Measurements from ENCODE around the gene AKAP9.
"Not testable (repeated sequence)": the region's sequence is repeated elsewhere in the genome, so short reads cannot be mapped to it uniquely, and the experiment has no call there.

The AKAP9 gene

DNA sequence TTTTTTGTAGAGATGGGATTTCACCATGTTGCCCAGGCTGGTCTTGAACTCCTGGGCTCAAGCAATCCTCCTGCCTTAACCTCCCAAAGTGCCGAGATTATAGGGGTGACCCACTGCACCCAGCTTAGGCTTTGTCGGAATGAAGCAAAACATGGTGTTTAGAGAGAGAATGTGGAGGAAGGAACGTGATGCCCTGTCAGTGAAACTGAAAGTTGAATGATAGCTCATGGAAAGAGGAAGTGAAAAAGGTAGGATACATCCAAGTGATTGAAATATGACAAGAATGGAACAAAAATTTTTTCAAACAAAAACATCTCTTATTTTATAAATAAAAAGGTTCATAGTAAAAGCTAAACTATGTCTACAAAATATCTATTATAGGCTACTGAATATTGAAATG is 5.9 kb downstream of the AKAP9 start:
- TF ChIP-seq, protein P1, sequence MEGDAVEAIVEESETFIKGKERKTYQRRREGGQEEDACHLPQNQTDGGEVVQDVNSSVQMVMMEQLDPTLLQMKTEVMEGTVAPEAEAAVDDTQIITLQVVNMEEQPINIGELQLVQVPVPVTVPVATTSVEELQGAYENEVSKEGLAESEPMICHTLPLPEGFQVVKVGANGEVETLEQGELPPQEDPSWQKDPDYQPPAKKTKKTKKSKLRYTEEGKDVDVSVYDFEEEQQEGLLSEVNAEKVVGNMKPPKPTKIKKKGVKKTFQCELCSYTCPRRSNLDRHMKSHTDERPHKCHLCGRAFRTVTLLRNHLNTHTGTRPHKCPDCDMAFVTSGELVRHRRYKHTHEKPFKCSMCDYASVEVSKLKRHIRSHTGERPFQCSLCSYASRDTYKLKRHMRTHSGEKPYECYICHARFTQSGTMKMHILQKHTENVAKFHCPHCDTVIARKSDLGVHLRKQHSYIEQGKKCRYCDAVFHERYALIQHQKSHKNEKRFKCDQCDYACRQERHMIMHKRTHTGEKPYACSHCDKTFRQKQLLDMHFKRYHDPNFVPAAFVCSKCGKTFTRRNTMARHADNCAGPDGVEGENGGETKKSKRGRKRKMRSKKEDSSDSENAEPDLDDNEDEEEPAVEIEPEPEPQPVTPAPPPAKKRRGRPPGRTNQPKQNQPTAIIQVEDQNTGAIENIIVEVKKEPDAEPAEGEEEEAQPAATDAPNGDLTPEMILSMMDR (conservative IDR thresholded peaks at IDR 0.05; ENCODE audit: low read length), result no peak
- DNase-seq (ENCODE audit: low read depth), result no peak
- no peak overlapping the region for H3K4me3 ChIP-seq (ENCODE audit: low read length)

GRCh38 chr7:91947948-91948347 is 7.3 kb downstream of the AKAP9 start:
- TF ChIP-seq, protein P1 (conservative IDR thresholded peaks at IDR 0.05; ENCODE audit: low read length), result no peak
- H3K4me3 ChIP-seq (ENCODE audit: low read length), result no peak overlapping the region
- DNase-seq (ENCODE audit: low read depth), result no peak

DNA sequence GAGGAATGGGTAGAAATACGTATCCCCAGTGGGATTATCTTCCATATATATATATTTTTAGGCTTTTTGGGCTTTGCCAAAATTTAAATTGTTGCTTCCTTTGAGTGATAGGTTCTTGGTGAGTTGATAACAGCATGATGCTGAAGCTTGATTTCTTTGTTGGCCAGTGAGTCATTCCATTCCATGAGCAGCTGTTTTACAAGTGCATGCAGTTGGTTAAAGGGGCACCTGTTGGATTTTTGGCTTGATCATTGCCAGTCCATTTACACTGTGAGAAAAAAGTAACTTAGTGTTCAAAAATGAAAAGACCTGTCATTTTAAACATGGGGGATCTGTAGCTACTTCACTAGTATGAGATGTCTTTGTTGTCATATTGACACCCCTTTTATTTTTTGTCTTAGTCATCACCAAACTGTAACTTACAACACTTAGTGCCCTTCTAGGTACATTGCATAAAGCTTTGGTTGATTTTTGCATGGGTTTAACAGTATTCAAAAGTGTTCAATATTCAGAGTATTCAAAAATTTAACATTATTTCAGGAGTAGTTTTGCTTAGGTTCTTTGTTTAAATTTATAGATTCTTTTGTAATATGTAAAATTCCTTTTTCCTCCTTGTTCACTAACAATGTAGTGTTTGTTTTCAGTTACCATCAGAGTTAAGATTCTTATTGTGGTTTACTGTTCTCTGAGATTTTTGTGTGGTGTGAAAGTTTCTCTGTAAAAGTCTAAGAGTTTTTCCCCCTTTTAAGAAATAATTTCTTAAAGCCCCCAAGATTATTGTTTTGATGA is 8.8 kb downstream of the AKAP9 start:
- no peak for DNase-seq (ENCODE audit: low read depth)
- TF ChIP-seq, protein P1 (conservative IDR thresholded peaks at IDR 0.05; ENCODE audit: low read length), result no peak
- no peak overlapping the region for H3K4me3 ChIP-seq (ENCODE audit: low read length)

GRCh38 chr7:91953618-91954017 is 13.0 kb downstream of the AKAP9 start:
- no peak overlapping the region for H3K4me3 ChIP-seq (ENCODE audit: low read length)
- TF ChIP-seq, protein P1 (conservative IDR thresholded peaks at IDR 0.05; ENCODE audit: low read length), result peak; percentile 16; the same call in 1 of the 2 replicates
- peak; percentile 25 for DNase-seq (ENCODE audit: low read depth)

- DNase-seq (ENCODE audit: low read depth); H3K4me3 ChIP-seq (ENCODE audit: low read length): not testable (repeated sequence)
Observed at GRCh38 chr7:91956464-91956863, 15.8 kb downstream of the AKAP9 start.

- TF ChIP-seq, protein P1 (conservative IDR thresholded peaks at IDR 0.05; ENCODE audit: low read length), result no peak
Observed at GRCh38 chr7:91957232-91957631, 16.6 kb downstream of the AKAP9 start.

DNA sequence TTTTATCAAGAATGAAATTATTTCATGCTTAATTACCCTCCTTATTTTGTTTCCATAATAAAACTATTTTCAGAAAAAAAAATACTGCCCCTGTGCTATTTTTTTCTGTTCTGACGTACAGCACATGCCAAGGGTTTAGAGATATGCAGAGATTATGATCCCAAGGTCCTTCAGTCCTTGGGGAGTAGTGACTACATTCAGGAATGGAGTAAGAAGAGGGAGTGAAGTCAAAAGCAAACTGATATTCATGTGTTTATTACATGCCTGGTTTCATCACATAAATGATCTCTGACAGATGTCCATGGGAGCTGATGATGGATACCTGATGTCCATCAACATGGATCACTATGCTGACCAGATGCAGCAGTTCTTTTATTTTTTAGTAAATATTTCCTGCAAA is 17.2 kb downstream of the AKAP9 start:
- no peak overlapping the region for H3K4me3 ChIP-seq (ENCODE audit: low read length)
- TF ChIP-seq, protein P1 (conservative IDR thresholded peaks at IDR 0.05; ENCODE audit: low read length), result no peak
- peak; percentile 11 for DNase-seq (ENCODE audit: low read depth)

More at GRCh38 chr7:91957232-91957631, 16.6 kb downstream of the AKAP9 start:
- DNase-seq (ENCODE audit: low read depth), result no peak
- no peak overlapping the region for H3K4me3 ChIP-seq (ENCODE audit: low read length)

Measured in AG10803 (cell line).